Parathyroid adenoma (tissue), 2 donors: ENCODE results near the gene TTC28.

Source experiments
- H2AFZ ChIP-seq: fragments of 300-600 bp; sonication (generic); one replicate; pipeline ENCODE4 v1.7.0; 2017; ENCODE audit warnings: antibody characterized with exemption, mild to moderate bottlenecking
- H3K27ac ChIP-seq: fragments of 300-600 bp; sonication (generic); one replicate; pipeline ENCODE4 v1.7.0; 2017
- H3K27me3 ChIP-seq: fragments of 300-600 bp; sonication (generic); one replicate; pipeline ENCODE4 v1.7.0; 2017; ENCODE audit warnings: low read length; ENCODE audit not compliant: control insufficient read depth, insufficient read depth
- H3K36me3 ChIP-seq: fragments of 300-600 bp; sonication (generic); one replicate; pipeline ENCODE4 v1.7.0; 2017; ENCODE audit warnings: low read length; ENCODE audit not compliant: control insufficient read depth, insufficient read depth
- H3K4me1 ChIP-seq: fragments of 300-600 bp; sonication (generic); one replicate; pipeline ENCODE4 v1.7.0; 2017; ENCODE audit warnings: control low read depth
- H3K4me2 ChIP-seq: fragments of 300-600 bp; sonication (generic); one replicate; pipeline ENCODE4 v1.7.0; 2017; ENCODE audit warnings: low read length
- H3K4me3 ChIP-seq: fragments of 300-600 bp; sonication (generic); one replicate; pipeline ENCODE4 v1.7.0; 2017; ENCODE audit warnings: low read depth, low read length
- H3K79me2 ChIP-seq: fragments of 300-600 bp; sonication (generic); one replicate; pipeline ENCODE4 v1.7.0; 2017; ENCODE audit warnings: control low read depth
- H3K9ac ChIP-seq: fragments of 300-600 bp; sonication (generic); one replicate; pipeline ENCODE4 v1.7.0; 2017; ENCODE audit warnings: mild to moderate bottlenecking
- H3K9me3 ChIP-seq: fragments of 300-600 bp; sonication (generic); one replicate; pipeline ENCODE4 v1.7.0; 2017; ENCODE audit warnings: low read length; ENCODE audit not compliant: control insufficient read depth
- CTCF ChIP-seq: fragments of 300-600 bp; sonication (generic); IDR thresholded peaks from one replicate; pipeline ENCODE4 v1.7.0; 2017; ENCODE audit warnings: antibody characterized with exemption, mild to moderate bottlenecking
- donor health status: primary hyperparathyroidism.

TTC28 gene

GRCh38 chr22:27986459-27986858, 693.2 kb downstream of the TTC28 start:
- no peak overlapping the region for H3K9ac ChIP-seq
- no peak overlapping the region for H3K27ac ChIP-seq
- no peaks in the 10 kb centered on the region for H3K36me3 ChIP-seq
- H3K4me1 ChIP-seq = no peaks in the 10 kb centered on the region
- TF ChIP-seq CTCF = no peak
- no peak overlapping the region for H3K4me3 ChIP-seq
- no peak overlapping the region for H3K4me2 ChIP-seq
- H3K9me3 ChIP-seq = no peaks in the 10 kb centered on the region
- no peaks in the 10 kb centered on the region for H3K27me3 ChIP-seq
- no peak overlapping the region for H2AFZ ChIP-seq
- no peaks in the 10 kb centered on the region for H3K79me2 ChIP-seq

GRCh38 chr22:27985323-27986275, 694.0 kb downstream of the TTC28 start:
- TF ChIP-seq CTCF = no peak
- no peaks in the 10 kb centered on the region for H3K27me3 ChIP-seq
- no peak overlapping the region for H3K4me3 ChIP-seq
- H3K79me2 ChIP-seq = no peaks in the 10 kb centered on the region
- no peaks in the 10 kb centered on the region for H3K9me3 ChIP-seq
- no peak overlapping the region for H3K4me2 ChIP-seq
- H3K27ac ChIP-seq = no peak overlapping the region
- H3K36me3 ChIP-seq = no peaks in the 10 kb centered on the region
- no peak overlapping the region for H3K9ac ChIP-seq
- no peaks in the 10 kb centered on the region for H3K4me1 ChIP-seq
- H2AFZ ChIP-seq = no peak overlapping the region

GRCh38 chr22:27984723-27985122, 694.9 kb downstream of the TTC28 start:
- TF ChIP-seq CTCF = no peak
- Histone ChIP-seq H3K27ac (no peak overlapping the region), H3K4me3 (no peak overlapping the region), H3K79me2 (no peaks in the 10 kb centered on the region), H3K4me1 (no peaks in the 10 kb centered on the region), H3K9ac (no peak overlapping the region), H2AFZ (no peak overlapping the region), H3K36me3 (no peaks in the 10 kb centered on the region), H3K4me2 (no peak overlapping the region), H3K9me3 (no peaks in the 10 kb centered on the region), H3K27me3 (no peaks in the 10 kb centered on the region)

- Histone ChIP-seq H3K79me2 (no peaks in the 10 kb centered on the region), H3K4me2 (no peak overlapping the region), H3K9me3 (no peaks in the 10 kb centered on the region), H3K9ac (no peak overlapping the region), H3K36me3 (no peaks in the 10 kb centered on the region), H2AFZ (no peak overlapping the region), H3K4me1 (no peaks in the 10 kb centered on the region), H3K27ac (no peak overlapping the region), H3K27me3 (no peaks in the 10 kb centered on the region), H3K4me3 (no peak overlapping the region)
- no peak for TF ChIP-seq CTCF
Observed at GRCh38 chr22:27984001-27984695, 695.5 kb downstream of the TTC28 start.
